Stimulated activated CD8-positive, alpha-beta memory T cell treated with anti-CD3 and anti-CD28 coated beads, Interleukin-12 subunit alpha, Interleukin-12 subunit beta, amount 100 ng/mL, for 24 hours (primary cell): ENCODE data around the gene EOLA2.
"Not testable (repeated sequence)": the region's sequence is repeated elsewhere in the genome, so short reads cannot be mapped to it uniquely, and the experiment has no call there.

Experiments
- DNase-seq: peaks from one replicate; pipeline ENCODE4 v3.0.0-alpha.2; 2020; ENCODE audit errors: extremely low read depth

Gene EOLA2

GRCh38 chrX:149938427-149938880 lies at the start of gene EOLA2:
Gene EOLA2, minus strand, starts transcription at chrX:149938491. Its CDS starts 4,617 bp downstream, at chrX:149933874.
- DNase-seq: peak; percentile 63

DNA sequence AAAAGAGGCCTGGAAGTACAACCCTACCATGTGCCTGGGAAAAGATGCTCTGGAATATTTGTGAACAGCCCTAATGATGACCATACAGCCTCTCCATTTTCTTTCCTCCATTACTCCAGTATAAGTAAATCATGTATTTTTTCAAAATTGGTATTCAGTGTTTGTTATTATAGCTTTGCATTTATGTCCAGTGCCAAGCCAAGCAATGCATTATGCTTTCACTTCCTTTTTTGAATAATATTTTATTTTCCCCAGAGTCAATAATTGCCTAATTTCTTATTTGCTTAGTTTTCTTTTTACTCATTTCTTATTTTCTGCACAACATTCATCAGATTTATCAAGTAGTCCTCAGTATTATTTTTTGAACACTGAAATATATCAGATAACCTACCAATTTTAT lies 49.3 kb upstream of the EOLA2 start:
- no peak for DNase-seq

DNA sequence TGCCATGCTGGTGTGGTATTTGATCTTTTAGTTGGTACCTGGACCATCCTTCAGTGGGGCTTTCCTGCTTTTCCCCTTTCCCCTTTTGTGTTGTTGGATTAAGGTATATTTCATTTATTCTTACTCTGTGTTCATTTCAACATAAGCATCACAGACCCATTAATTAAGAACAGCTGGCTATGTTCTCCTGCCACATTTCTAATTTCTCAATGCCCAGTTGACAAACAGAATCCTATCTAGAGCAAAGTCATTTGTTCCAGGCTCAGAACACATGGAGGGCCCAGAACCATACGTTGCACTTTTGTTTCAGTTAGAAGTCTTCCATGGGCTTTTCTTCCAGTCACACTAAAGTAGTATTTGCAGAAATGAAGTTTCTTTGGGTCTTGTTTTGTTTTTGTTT lies 46.1 kb upstream of the EOLA2 start:
- no peak for DNase-seq

DNA sequence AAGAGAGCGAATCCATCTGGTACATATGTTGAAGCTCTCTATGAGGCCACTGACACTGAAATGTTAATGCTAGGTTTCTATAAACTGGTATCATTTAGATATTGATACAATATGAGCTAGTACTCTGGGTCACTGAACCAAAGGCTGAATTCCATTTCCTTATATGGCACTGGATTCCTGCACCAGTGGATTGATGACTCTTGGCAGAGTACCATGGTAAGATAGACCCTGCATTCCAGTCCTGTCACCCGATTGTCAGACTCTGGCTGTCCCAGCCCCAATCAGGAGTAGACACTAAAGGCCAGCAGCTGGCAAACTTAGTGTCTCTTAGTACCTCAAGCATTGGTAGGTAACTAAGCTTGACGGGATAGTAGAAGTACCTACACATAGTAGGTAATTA lies 44.0 kb upstream of the EOLA2 start:
- no peak for DNase-seq

GRCh38 chrX:149979126-149979644 lies 40.9 kb upstream of the EOLA2 start:
- DNase-seq: no peak

GRCh38 chrX:149962859-149963757 lies 24.8 kb upstream of the EOLA2 start:
- no peak for DNase-seq

DNA sequence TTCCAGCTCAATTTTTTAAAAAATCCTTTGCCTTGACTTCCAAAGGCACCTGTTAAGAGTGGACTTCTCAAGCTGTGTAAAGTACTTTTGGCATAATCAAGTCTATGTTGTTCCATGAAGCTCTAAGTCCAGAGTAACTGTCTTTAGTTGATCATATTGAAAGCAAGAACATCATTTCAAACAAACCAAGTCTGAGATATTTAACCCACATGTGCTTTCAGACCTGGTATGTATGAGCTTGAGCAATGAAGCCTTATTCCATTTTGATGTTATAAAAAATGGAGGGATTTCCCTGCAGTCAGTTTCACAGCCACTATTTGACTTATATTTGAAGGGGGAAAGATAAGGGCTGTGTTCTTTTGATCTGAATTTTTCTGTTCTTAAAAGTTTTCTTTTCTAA lies 23.7 kb upstream of the EOLA2 start:
- DNase-seq: no peak

DNA sequence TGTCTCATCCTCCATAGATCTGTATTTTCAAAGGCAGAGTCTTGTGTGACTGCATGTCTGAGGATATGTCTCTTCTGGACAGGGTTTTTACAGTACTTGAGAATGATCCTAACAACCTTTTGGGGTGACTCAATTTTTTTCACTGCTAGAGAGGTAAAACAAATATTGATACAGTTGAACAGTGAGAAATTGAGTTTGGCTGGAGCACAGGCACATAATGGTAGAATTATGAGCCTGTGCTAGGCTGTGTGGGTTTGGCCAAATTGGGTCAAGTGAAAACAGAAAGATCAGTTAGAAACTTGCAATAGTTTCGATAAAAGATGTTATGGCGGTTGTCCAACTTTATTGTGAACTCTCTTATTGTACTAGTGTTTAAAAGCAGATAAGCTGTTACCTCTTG lies 23.3 kb upstream of the EOLA2 start:
- DNase-seq: no peak

DNA sequence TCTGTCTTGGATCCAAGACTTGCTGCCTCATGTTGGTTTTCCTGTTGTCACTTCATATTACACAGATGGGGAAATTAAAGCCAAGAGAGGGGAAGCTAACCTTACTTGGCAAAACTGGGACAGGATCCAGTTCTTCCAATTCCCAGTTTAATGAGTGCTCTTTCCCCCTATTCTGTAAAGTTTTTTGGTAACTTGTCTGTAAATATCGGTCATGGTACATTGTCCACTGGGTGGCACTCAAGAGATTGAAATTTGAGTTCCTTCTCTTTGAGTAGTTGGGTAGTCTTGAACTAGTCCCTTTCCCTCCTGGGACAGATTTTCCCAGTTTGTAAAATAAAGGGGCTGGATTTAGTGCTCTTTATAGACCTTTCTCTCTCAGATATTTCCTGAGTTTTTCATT lies 12.4 kb upstream of the EOLA2 start:
- DNase-seq: no peak

DNA sequence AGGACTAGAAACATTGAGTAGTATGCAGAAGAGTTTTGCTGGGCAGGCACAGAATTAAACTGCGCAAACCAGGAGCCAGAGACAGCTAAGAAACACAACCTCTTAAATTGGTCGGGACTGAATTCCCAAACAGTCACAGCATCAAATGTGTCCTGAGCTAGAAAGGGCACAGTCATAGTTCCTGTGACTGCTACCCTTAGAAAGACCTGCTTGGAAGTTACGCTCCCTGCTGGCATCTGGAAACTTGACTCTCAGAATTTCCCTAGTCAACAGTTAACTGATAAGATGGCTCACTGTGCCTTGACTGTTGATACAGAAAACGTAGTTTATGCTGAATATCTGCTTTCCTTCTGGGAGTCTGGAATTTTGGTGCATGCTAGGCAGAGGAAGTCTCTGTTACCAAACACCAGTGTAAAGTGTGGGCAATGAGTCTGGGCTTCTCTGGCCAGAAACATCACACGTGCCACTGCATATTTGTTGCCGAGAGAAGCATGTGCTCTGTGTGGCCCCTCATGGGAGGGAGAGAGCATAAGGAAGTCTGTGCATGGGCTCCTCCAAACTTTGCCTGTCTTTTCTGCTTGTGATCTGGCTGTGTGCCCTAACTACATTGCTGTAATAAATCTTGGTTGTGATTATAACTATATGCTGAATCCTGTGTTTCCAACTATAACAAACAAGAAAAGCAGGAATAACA lies 11.6 kb upstream of the EOLA2 start:
- no peak for DNase-seq

GRCh38 chrX:149948016-149948415 lies 9.7 kb upstream of the EOLA2 start:
- DNase-seq: no peak

GRCh38 chrX:149946932-149947331 lies 8.6 kb upstream of the EOLA2 start:
- DNase-seq: not testable (repeated sequence)

DNA sequence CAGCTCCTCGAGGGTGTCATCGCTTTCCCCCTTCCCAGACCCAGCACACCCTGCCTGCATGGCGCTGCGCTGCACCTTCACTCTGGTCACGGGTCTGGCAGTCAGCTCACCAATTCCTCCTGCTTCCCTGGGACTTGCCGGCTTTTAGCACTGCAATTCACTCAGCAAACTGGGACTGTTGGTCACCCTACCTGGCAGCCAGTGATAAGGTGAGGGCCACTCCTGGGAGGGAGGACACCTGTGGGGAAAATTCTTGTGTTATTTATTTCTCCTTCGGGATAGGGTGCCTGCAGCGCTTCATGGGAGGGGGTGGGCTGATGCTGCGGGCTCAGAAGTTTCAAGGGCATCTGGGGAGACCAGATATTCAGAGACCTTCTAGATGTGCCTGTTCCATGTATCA lies 7.5 kb upstream of the EOLA2 start:
- DNase-seq: not testable (repeated sequence)

DNA sequence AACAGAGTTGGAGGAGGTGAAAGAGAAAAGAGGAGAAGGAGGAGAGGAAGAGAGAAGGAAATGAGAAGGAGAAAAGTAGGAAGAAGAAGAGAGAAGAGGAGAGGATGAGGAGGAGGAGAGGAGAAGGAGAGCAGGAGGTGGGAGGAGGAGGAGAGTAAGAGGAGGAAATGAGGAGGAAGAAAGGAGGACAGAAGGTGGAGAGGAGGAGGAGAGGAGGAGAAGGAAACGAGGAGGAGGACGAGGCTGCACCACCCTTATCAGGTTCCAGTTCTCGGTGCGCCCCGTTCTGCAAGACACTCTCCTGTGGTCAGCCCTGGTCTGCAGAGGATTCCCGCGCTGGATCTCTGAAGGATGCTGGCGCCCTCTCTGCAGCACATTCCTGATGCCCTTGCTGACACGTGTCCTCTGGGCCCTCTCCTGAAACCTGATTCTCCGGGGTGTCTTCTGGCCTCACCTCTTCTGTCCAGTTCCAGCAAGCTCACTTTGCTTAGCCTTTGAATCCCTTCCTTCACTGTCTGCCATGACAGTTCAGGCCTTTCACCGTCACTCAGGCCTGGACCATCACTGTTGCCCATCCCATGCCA lies 6.9 kb upstream of the EOLA2 start:
- DNase-seq: not testable (repeated sequence)

DNA sequence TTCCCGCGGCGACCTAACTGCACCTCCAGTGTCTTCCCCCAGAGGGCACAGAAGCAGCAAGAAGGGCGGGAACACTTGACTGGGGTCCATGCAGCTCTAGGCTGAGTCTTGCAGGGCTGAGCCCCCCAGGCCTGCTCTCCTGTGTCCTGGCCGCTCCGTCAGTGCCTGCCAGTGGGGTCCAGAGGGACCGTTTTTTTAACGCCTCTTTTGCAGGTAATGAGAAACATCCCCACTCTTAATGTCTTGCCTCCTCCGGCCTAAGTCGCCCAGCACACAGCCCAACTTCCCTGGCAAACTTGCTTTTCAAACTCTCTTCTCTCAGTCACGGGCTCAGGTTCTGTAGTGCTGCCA lies 2.4 kb upstream of the EOLA2 start:
- not testable (repeated sequence) for DNase-seq

DNA sequence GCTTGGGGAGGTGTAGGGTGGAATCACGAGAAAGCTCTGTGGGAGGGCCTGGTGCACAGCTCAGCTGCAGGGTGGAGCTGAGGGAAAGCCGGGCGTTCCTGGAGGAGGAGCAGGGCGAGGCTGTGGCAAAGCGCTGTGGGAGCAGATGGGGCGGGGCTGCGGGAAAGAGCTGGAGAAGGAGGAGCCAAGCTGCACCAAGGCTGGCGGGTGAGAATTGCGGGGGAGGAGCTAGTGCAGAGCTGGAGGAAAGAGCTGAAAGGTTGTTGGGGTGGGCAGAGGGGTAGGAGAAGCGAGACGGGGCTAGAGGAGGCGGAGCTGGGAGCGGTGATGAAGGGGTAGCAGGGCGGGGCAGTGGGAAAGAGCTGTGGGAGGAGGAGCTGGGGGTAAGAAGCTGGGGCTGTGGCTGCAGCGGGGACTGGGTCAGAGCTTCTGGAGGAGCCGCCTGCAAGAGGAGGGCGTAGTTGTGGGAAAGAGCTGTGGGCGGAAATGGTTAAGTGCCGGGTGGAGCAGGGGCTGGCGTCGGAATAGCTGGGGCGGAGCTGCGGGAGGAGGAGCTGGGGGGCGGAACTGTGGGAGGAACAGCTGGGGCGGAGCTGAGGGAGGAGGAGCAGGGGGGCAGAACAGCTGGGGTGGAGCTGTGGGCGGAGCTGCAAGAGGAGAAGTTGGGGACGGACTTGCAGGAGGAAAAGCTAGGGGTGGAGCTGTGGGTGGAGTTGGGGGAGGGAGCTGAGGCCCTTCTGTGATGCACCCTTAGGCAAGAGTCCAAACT lies 1.8 kb upstream of the EOLA2 start:
- peak; percentile 66 for DNase-seq

GRCh38 chrX:149939655-149939904 lies 1.3 kb upstream of the EOLA2 start:
- no peak for DNase-seq

DNA sequence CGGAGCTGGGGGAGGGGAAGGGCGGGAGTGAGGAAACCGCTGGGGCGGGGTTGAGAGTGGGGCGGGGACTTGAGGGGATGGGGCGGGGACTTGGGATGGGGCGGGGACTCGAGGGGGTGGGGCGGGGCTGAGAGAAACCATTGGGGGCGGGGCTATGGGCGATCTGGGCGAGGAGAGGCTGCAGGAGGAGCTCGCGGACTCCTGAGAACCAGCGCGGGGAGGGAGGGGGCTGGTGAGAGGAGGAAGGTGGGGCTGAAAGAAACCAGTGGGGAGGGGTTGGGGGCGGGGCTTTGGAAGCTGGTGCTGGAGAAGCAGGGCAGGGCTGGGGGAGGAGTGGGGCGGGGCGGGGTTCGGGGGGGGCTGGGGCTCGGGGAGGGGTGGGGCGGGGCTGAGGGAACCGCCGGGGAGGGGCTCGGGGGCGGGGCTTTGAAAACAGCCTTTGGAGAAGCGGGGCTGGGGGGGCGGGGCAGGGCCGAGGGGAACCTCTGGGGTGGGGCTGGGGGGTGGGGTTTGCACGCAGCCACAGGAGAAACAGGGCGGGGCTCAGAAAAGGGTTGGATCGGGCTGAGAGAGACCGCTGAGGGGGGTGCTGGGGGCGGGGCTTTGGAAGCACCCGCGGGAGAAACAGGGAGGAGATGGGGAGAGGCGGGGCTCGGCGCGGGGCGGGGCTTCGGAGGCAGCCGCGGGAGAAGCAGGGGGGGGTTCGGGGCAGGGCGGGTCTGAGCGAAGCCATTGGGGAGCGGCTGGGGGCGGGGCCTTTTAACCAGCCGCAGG lies 777 bp upstream of the EOLA2 start:
- peak; percentile 68 for DNase-seq

DNA sequence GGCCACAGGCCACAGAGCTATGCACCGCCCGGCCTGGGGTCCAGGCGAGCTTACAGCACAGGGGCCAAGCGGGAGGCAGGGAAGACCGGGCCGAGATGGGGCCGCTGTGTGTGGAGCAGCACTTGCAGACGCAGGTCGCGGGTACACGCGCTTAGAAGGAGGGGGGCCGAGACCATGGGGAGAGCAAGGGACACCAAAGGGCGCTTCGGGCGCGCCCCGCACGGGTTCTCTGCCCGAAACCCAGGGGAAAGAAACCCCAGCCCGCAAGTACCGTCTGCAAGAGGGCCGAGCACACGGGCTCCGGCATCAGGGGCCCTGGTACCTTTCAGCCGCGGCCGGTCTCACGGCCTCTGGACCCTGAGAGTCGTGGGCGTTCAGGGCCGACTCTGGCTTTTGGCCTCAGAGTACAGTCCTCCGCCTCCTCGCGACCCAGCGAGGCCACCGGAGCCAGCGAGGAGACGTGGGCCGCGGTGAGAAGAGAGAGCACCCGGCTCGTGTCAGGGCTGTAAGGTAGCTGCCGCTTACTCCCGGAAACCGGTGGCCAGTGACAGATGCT lies 342 bp downstream of the EOLA2 start:
- DNase-seq: no peak

- DNase-seq: not testable (repeated sequence)
These were observed 963 bp downstream of the EOLA2 start for GRCh38 chrX:149937328-149937727.

DNA sequence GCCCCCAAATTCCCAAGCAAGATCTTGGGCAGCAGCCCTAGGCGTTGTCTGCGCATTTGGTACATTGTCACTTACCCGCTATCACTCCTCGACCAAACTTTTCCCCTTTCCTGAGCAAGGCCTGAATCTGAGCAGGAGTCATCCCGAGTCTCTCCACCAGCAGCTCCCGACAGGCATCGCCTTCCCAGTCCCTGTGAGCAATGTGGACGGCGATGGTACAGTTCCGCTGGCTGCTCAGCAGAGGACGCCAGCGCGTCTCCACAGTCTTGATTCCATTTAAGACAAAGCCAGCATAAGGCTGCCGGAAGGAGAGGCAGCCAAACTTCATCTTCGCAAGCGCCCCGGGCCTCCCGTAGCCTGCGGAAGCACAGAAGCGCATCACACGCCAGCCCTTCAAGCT lies 4.7 kb downstream of the EOLA2 start:
- not testable (repeated sequence) for DNase-seq
